ENCODE results near the gene GJC2.
"Not testable (repeated sequence)": the region's sequence is repeated elsewhere in the genome, so short reads cannot be mapped to it uniquely, and the experiment has no call there.

The GJC2 gene

DNA sequence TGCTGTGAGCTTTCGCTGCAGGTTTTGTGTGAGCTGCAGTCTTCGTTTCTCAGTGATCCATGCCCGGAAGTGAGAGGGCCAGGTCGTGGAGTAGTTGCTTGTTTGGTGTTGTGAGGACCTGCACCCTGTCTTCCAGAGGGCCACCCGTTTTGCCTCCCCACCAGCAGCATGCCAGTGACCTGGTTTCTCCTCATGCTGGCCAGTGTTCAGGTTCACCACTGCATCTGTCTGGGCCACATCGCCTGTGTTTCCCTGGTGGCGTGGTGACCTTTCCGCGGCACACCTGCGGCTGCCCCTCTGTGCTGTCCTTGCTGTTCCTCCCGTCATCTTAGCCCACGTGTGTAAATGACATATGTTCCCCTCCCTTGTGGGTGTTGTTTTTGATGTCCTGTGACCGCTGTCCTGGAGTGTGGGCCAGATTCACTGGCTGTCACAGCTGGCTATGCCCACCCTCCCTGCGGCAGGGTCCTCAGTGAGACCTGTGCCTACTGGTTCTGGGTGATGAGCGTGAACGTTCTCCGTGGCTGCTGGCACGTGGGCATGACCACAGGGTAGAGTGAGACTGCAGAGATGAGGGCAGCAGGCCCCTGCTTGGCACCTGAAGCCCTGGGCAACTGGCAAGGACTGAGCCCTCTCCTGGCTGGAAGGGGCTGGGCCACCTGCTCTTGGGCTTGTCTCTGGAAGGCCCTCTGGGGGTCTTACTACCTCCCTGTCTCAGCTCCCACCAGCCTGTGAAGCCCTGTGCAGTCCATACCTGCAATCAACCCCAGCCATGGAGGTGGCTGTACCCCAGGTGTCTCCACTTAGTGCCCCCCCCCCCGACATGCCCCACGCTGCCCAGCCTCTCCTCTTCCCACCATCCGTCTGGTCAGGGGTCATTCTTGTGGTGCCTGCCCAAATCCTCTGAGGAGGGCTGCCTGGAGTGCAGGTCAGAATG, 23.1 kb downstream of the GJC2 start:
- DNase-seq (ENCODE audit: low read depth in 2 of 2): no peak

GRCh38 chr1:228173528-228174481, 24.1 kb downstream of the GJC2 start:
- DNase-seq (ENCODE audit: low read depth in 2 of 2): not testable (repeated sequence)

DNA sequence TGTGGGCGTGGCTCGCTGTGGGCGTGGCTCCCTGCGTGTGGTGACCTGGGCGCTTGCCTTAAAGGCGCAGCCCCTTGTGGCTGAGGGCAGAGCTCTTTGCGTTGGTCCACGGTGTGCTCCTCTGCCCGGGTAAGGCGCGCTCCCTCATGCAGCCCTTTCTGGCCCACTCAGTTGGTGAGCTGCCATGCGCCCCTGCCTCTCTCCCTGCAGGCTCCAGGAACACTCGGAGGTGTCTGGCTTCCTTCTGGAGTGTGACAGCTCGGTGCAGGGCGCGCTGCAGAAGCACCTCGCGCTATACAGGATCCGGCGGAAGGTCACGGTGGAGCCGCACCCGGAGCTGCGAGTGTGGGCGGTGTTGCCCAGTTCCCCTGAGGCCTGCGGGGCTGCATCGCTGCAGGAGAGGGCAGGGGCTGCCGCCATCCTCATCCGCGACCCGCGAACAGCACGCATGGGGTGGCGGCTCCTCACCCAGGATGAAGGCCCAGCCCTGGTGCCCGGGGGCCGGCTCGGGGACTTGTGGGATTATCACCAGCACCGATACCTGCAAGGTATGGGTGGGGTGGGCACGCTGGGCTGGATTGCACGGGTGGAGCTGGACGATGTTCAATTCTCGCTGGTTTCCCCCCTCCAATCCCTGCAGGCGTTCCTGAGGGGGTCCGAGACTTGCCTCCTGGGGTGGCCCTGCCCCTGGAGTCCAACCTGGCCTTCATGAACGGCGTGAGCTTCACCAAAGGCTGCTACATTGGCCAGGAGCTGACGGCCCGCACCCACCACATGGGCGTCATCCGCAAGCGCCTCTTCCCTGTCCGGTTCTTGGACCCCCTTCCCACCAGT, 25.0 kb downstream of the GJC2 start:
- no peak for DNase-seq (ENCODE audit: low read depth in 2 of 2)

DNA sequence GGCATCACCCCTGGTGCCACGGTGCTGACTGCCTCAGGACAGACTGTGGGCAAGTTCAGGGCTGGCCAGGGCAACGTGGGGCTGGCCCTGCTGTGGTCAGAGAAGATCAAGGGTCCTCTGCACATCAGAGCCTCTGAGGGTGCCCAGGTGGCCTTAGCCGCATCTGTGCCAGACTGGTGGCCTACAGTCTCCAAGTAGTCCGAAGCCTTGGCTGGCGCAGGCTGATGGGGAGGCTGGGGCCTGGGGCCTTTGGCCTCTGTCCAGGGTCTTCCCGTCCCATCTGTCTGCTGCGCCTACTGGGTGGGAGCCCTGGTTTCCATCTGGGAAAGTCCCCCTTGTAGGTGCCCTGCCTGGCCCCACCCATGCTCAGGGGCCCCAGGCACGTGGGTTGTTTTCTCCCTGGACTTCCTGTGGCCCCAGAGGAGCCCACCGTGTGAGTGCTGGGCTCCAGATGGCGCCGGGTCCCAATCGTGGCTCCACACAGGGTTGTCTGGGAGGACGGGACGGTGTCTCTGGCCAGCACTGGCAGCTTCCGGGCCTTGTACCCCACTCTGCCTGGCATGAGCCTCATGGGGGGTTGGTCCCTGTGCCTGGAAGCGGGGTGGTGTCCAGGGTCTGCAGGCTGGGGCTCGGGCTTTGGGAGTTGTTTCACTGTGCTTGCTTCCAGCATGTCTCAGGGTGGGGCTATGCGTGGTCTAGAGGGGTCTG, 25.7 kb downstream of the GJC2 start:
- DNase-seq (ENCODE audit: low read depth in 2 of 2): no peak

- DNase-seq (ENCODE audit: low read depth in 2 of 2): no peak
Measured at GRCh38 chr1:228176024-228176395, 26.3 kb downstream of the GJC2 start.

DNA sequence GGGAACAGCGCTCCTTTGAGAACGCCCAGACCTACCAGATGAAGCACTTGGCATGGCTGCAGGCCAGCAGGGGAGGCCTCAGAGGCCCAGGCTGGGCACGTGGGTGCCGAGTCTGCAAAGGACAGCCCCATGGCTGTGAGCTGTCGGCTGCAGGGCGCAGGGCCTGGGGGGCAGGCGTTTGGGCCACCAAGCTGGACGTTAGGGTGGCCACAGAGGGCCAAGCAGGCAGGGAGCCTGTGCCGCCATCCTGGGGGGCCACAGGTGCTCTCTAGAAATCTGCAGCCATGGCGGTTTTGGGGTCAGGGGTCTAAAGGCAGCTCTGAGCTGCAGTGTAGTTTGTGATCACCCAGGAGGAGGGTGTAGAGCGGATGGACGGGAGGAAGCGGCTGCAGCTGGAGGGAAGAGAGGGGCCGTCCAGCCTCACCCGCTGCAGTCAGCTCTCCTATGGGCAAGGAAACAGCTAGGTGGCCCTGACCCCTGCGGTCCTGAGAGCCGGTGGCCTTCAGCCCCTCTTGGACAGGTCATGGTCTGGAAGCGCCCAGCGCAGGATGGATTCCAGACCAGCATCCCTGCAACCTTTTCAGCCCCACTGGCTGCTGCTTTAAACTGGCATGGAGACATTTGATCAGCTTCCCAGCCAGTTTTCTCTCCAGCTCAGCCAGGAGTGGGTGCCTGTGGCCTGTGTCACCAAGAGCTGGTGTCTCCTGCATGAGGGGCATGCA, 26.9 kb downstream of the GJC2 start:
- DNase-seq (ENCODE audit: low read depth in 2 of 2): no peak

- no peak for DNase-seq (ENCODE audit: low read depth in 2 of 2)
Measured at GRCh38 chr1:228177183-228177475, 27.4 kb downstream of the GJC2 start.

DNA sequence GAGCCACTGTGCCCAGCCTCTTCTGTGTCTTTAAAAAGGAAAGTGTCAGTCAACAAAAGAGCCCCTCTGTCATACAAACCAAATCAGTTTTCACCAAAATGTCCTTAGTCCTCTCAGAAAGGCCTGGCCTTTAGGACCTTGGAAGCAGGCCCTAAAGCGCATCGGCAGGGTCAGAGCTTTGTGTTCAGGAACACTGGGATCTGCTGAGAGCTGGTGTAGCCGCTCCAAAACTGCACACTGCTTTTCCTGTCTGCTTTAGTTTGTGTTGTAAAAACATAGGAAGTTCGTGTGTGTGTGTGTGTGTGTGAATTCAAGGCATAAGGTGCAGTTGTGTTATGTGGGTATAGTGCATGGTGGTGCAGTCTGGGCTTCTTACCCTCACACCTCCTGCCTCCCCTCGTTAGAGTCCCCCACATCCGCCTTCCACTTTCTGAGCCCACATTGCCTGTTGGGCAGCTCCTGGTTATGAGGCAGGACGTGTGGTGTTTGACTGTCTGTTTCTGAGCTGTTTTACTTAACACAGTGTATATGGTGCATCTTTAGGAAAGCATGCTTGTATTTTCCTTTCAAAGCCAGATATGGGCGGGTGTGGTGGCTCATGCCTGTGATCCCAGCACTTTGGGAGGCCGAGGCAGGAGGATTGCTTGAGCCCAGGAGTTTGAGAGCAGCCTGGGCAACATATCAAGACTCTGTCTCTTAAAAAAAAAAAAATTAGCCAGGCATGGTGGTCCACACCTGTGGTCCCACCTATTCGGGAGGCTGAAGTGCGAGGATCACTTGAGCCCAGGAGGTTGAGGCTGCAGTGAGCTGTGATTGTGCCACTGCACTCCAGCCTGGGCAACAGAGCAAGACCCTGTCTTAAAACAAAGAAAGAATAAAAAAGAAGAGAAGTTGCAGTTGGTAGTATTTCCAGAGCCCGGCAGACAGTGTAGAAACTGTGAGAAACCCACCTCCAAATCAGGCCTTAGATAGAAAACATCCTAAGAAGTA, 28.3 kb downstream of the GJC2 start:
- no peak for DNase-seq (ENCODE audit: low read depth in 2 of 2)

DNA sequence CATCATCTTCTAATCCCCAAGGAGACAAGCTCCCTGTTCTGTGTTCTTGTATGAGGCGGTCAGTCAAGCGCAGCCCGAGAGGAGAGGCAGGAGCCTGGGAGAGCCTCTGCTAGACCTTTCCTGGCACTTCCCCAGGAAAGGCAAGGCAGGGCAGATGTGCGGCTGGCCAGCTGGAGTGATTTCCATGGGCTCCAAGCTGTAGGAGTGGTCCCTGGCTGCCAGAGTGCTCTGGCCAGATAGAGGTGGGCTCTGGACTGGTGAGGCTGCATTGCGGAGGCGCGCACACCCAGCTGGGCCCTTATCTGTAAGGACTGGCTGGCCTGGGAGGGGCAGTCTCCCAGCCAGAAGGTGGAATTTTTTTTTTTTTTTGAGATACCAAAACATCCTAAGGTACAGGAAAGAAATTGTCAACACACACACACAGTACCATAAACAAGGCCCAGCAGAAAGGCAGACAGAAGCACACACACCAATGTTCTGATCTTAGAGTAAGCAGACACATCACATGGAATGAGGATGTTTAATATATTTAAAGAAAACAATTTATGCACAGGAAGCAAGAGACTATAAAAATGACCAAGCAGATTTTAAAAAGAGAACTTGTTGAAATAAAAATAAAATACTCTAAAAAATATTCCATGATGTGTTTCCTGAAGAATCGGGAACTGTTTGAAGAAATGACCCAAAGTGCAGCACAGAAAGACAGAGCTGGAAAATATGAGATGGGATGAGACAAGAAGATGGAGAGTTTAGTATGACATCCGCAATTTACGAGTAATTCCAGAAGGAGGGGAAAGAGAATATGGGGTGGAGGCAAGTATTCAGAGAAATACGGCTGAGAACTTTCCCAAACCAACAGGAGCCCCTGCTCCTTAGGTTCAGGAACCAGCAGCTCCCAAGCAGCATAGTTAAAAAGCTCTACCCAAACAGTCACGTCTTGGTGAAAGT, 29.3 kb downstream of the GJC2 start:
- no peak for DNase-seq (ENCODE audit: low read depth in 2 of 2)

DNA sequence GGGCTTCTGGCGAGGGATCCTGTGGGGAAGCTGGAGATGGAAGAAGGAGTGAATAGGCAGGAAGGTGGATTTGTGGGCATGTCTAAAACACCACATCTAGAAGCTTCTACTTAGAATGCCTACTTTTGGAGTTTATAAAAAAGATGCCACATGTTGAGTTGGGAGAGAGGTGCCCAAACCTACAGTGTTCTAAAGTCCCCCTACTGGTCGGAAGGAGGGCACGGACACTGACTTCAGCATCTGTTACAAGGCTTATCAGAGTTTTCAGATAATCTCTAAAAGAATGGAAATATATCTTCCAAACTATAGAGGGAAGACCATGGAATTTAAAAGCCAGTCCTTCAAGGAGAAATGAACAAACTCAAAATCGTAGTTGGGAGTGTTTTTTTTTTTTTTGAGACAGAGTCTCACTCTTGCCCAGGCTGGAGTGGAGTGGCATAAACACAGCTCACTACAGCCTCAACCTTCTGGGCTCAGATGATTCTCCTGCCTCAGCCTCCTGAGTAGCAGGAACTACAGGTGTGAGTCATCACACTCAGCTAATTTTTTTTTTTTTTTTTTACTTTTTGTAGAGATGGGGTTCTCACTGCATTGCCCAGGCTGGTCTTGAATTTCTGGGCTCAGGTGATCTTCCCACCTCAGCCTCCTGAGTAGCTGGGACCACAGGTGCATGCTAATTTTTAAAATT, 30.7 kb downstream of the GJC2 start:
- no peak for DNase-seq (ENCODE audit: low read depth in 2 of 2)

- DNase-seq (ENCODE audit: low read depth in 2 of 2): no peak
Measured at GRCh38 chr1:228180959-228181644, 31.4 kb downstream of the GJC2 start.

DNA sequence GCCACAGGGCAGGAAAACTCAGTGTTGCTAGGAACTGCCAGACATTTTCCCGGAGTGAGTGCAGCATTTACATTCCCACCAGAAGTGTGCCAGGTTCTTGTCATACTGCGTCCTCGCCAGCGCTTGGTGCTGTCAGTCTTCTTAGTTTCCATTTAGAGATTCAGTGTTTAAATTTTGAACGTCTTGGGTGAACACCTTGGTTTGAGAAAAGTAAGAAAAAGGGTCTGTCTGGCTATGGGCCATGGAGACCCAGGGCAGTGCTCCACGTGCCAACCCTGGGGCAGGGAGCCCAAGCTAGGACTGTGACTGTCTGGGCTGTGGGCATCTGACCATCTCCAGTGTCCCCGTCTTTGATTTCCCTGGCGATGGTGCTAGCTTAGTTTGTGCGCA, 31.9 kb downstream of the GJC2 start:
- no peak for DNase-seq (ENCODE audit: low read depth in 2 of 2)

DNA sequence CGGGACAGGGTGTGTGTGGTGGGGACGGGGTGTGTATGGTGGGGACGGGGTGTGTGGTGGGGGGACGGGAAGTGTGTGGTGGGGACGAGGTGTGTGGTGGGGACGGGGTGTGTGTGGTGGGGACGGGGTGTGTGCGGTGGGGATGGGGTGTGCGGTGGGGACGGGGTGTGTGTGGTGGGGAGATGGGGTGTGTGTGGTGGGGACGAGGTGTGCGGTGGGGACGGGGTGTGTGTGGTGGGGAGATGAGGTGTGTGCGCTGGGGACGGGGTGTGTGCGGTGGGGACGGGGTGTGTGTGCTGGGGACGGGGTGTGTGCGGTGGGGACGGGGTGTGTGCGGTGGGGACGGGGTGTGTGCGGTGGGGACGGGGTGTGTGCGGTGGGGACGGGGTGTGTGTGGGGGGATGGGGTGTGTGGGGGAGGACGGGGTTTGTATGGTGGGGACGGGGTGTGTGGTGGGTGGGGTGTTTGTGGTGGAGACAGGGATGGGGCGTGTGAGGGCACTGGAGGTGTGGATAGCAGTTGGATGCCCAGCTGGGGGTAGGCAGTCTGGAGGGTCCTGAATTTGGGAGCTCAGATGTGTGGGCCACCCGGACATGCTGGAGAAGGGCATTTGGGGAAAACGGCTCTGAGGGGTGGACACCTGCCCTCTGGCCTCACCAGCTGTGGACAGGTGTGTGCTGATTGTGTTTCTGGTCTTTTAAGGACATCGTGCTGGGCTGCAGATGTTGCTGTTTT, 32.7 kb downstream of the GJC2 start:
- no peak for DNase-seq (ENCODE audit: low read depth in 2 of 2)

DNA sequence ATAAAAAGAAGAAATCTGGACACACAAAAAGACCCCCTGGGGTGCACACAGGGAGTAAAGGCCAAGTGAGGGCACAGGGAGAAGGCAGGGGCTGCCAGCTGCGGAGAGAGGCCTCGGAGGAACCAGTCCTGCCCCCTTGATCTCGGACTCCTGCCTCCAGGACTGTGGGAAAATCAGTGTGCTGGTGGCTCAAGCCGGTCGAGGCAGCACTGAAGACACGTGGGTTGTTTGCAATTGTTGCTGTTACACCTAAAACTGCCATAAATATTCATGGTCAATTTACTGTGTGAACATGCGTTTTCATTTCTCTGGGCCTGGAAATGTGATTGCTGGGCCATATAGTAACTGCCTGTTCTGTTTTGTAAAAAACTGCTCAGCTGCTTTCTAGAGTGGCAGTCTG, 34.4 kb downstream of the GJC2 start:
- DNase-seq (ENCODE audit: low read depth in 2 of 2): no peak

DNA sequence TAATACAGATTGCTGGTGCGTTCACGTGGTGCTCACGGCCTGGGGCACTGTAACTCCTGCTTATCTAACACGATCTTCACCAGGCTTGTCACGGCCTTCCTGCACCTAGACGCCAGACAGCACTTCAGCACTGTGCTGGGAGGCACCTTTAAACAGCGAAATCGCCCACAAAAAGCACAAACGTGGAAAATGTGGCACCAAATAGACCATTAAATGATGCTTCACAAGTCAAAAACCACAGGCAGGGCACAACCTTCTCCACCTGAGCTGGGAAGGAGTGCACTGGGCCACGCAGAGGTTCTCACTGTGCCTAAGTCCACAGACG, 35.9 kb downstream of the GJC2 start:
- no peak for DNase-seq (ENCODE audit: low read depth in 2 of 2)

DNA sequence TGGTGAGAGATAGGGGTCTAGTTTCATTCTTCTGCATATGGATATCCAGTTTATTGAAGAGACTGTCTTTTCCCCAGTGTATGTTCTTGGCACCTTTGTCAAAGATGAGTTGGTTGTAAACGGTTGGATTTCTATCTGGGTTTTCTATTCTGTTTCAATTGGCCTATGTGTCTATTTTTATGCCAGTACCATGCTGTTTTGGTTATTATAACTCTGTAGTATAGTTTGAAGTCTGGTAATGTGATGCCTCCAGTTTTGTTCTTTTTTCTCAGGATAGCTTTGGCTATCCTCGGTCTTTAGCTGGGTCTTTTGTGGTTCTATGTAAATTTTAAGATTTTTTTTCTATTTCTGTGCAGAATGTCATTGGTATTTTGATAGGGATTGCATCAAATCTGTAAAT, 38.5 kb downstream of the GJC2 start:
- not testable (repeated sequence) for DNase-seq (ENCODE audit: low read depth in 2 of 2)

GRCh38 chr1:228190182-228190581, 40.5 kb downstream of the GJC2 start:
- DNase-seq (ENCODE audit: low read depth in 2 of 2): no peak

Measured in fibroblast of skin of left biceps (primary cell).